Measurements from ENCODE around the gene DRC7. TPM values are rescaled to one million over a fixed set of nuclear protein-coding genes. Genes with fewer than 3 reads are reported as not detected.

The DRC7 gene
- total RNA-seq, 1 donor from 2014 or later: not detected

- intact Hi-C loops (cut with DNase I): no loop called here
- H3K4me3 ChIP-seq: no peak overlapping the region
- TF ChIP-seq POLR2A (IDR thresholded peaks at IDR 0.05) (no peak), POLR2AphosphoS5 (IDR thresholded peaks at IDR 0.05; ENCODE audit: insufficient read depth in 1 of 2, low read depth in 1 of 2) (no peak), CTCF (IDR thresholded peaks at IDR 0.05) (no peak)
- H3K4me1 ChIP-seq: no peaks in the 10 kb centered on the region
- peak in 1 of 2 donors; percentile 52 for DNase-seq (ENCODE audit: extremely low spot score in 2 of 2)
- no peaks in the 10 kb centered on the region for H3K27me3 ChIP-seq
- no peak overlapping the region for H3K27ac ChIP-seq
- no peaks in the 10 kb centered on the region for H3K9me3 ChIP-seq
- no peaks in the 10 kb centered on the region for H3K36me3 ChIP-seq
Observed at GRCh38 chr16:57689762-57690558, 4.6 kb upstream of the DRC7 start.

GRCh38 chr16:57690782-57691471 lies 3.7 kb upstream of the DRC7 start:
- no peaks in the 10 kb centered on the region for H3K27me3 ChIP-seq
- TF ChIP-seq POLR2AphosphoS5 (IDR thresholded peaks at IDR 0.05; ENCODE audit: insufficient read depth in 1 of 2, low read depth in 1 of 2): no peak
- no peak for TF ChIP-seq POLR2A (IDR thresholded peaks at IDR 0.05)
- no peak for TF ChIP-seq CTCF (IDR thresholded peaks at IDR 0.05)
- no peaks in the 10 kb centered on the region for H3K4me1 ChIP-seq
- H3K9me3 ChIP-seq: no peaks in the 10 kb centered on the region
- no peak overlapping the region for H3K4me3 ChIP-seq
- no peaks in the 10 kb centered on the region for H3K36me3 ChIP-seq
- intact Hi-C loops (cut with DNase I): no loop called here
- peak in 1 of 2 donors; percentile 34 for DNase-seq (ENCODE audit: extremely low spot score in 2 of 2)
- H3K27ac ChIP-seq: no peak overlapping the region

GRCh38 chr16:57692636-57693035 lies 2.0 kb upstream of the DRC7 start:
- Histone ChIP-seq H3K4me3 (no peak overlapping the region), H3K36me3 (no peaks in the 10 kb centered on the region), H3K4me1 (no peaks in the 10 kb centered on the region), H3K27me3 (no peaks in the 10 kb centered on the region), H3K27ac (no peak overlapping the region), H3K9me3 (no peaks in the 10 kb centered on the region)
- intact Hi-C loops (cut with DNase I): no loop called here
- TF ChIP-seq CTCF (IDR thresholded peaks at IDR 0.05) (no peak), POLR2AphosphoS5 (IDR thresholded peaks at IDR 0.05; ENCODE audit: insufficient read depth in 1 of 2, low read depth in 1 of 2) (no peak), POLR2A (IDR thresholded peaks at IDR 0.05) (no peak)
- no peak for DNase-seq (ENCODE audit: extremely low spot score in 2 of 2)

GRCh38 chr16:57693550-57693949 lies 1.1 kb upstream of the DRC7 start:
- TF ChIP-seq POLR2A (IDR thresholded peaks at IDR 0.05) (no peak), POLR2AphosphoS5 (IDR thresholded peaks at IDR 0.05; ENCODE audit: insufficient read depth in 1 of 2, low read depth in 1 of 2) (no peak)
- intact Hi-C loops (cut with DNase I): no loop called here
- DNase-seq (ENCODE audit: extremely low spot score in 2 of 2): no peak
- H3K9me3 ChIP-seq: no peaks in the 10 kb centered on the region
- no peak overlapping the region for H3K27ac ChIP-seq
- H3K4me1 ChIP-seq: no peaks in the 10 kb centered on the region
- no peaks in the 10 kb centered on the region for H3K36me3 ChIP-seq
- no peak overlapping the region for H3K4me3 ChIP-seq
- H3K27me3 ChIP-seq: no peaks in the 10 kb centered on the region

- Histone ChIP-seq H3K9me3 (no peaks in the 10 kb centered on the region), H3K4me1 (no peaks in the 10 kb centered on the region), H3K27me3 (no peaks in the 10 kb centered on the region), H3K4me3 (no peak overlapping the region), H3K27ac (no peak overlapping the region), H3K36me3 (no peaks in the 10 kb centered on the region)
- no peak for DNase-seq (ENCODE audit: extremely low spot score in 2 of 2)
- intact Hi-C loops (cut with DNase I): no loop called here
- no peak for TF ChIP-seq CTCF (IDR thresholded peaks at IDR 0.05)
- no peak for TF ChIP-seq POLR2AphosphoS5 (IDR thresholded peaks at IDR 0.05; ENCODE audit: insufficient read depth in 1 of 2, low read depth in 1 of 2)
- TF ChIP-seq POLR2A (IDR thresholded peaks at IDR 0.05): no peak
Observed at GRCh38 chr16:57694231-57694724, 328 bp upstream of the DRC7 start.
